ENCODE data around the gene MRPS26.

GRCh38 chr20:3090565-3090964, 44.7 kb downstream of the MRPS26 start:
- TF ChIP-seq CTCF (optimal IDR thresholded peaks at IDR 0.05 in 1 of 3, IDR thresholded peaks at IDR 0.05 in 1 of 3, conservative IDR thresholded peaks at IDR 0.05 in 1 of 3; ENCODE audit: extremely low read depth in 1 of 3, insufficient read depth in 2 of 3, low read length in 3 of 3) (no peak), EZH2 (IDR thresholded peaks at IDR 0.05; ENCODE audit: low read length) (no peak)

Measured in keratinocyte (primary cell).